GM04504 (cell line): ENCODE data around the gene ZMYND12.

Experiments used
- DNase-seq: peaks from one replicate; pipeline ENCODE4 v3.0.0-alpha.2; 2012; ENCODE audit warnings: low read depth

ZMYND12 gene

GRCh38 chr1:42439940-42440339 lies 15.9 kb downstream of the ZMYND12 start:
- DNase-seq = peak; percentile 28

- DNase-seq = no peak
Observed at GRCh38 chr1:42434340-42434739, 21.5 kb downstream of the ZMYND12 start.

DNA sequence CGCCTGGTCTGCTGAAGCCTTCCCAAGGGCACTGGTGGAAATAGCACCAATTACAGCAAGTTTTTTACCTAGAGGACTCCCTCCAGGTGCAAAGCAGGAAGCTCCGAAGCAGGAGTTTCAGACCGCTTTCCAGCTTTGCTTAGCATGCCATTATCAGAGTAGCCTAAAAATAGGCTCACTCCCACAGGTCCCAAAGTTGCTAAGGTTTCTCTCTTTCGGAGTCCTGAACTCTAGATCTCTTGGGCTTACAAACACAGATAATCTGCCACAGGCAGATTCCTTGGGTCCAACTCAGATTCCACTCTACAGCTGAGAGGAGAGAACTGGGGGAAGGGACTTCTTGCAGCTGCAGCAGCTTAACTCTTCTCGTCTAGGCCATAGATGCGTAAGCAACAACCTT lies 22.5 kb downstream of the ZMYND12 start:
- DNase-seq = no peak

DNA sequence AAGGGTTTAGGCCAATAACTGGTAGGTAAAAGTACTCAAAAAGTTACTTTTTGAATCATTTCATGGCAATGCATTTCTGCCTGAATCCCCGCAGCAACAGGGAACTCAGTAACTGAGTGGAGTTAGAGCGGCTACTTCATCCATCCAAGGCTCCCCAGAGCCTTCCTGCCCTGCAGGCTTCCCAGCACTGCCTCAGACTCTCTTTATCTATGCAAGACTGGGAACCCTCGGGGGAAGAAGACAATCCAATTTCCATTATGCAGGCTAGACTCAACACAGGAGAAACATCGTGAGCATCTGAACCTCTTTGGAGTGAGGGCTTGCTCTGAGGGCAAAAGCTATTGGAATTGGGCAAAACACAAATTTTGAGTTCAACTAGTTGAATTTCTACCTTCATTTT lies 23.1 kb downstream of the ZMYND12 start:
- DNase-seq = no peak

- no peak for DNase-seq
Observed at GRCh38 chr1:42431514-42431913, 24.3 kb downstream of the ZMYND12 start.

DNA sequence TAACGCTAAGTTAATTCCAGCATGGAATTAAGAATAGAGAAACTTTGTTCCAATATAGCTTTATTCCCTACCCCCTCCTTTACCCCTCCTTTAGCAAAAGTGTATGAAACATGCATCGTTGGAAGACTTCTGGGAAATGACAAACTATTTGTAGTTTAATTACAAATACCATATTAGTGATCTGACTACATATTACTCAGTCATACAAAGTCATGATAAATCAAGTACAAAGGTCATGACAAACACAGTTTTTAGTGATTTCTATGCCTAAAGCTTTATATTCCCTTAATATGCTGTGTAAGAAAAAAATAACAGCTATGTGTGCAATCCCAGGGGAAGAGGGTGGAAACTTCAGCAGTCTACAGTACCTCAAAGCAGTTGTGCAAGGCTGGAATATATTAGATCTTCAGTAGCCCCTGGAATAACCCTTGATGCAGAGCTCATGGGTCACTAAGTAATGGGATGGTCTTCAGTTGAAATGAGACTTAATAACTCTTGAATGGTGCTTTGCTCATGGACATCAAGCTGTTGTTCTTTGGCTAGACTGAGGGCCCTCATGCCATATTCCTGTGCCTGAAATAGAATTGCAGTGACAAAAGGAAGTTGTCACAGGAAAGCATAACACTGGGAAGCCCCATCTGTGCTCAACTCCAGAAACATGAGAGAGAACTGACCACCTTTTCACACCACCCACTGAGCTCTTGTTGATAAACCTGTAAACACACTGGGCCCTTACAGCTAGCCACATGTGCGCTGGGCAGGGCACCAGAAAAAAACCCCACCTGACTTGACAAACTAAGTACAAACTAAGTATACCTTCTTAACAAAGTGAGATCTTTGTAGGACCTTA lies 25.3 kb downstream of the ZMYND12 start:
- no peak for DNase-seq

DNA sequence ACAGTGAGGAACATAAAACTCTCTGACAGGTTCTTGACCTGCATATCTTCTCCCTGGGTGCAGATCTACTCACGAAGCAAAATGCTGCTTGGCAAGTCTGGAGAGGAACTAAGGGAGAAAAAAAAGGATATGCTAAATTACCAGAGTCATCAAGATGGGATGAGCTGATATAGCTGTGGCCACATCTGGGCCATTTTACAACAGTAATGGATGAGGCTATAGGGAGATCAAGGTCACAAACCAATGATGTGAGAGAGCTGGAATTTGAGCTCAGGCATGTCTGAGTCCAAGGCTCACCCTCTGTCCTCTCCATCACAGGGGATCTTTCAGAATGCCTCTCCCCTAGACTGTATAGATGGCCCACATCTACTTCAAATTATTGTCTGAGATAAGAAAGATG lies 26.2 kb downstream of the ZMYND12 start:
- peak; percentile 44 for DNase-seq

- no peak for DNase-seq
Observed at GRCh38 chr1:42427240-42427639, 28.6 kb downstream of the ZMYND12 start.

DNA sequence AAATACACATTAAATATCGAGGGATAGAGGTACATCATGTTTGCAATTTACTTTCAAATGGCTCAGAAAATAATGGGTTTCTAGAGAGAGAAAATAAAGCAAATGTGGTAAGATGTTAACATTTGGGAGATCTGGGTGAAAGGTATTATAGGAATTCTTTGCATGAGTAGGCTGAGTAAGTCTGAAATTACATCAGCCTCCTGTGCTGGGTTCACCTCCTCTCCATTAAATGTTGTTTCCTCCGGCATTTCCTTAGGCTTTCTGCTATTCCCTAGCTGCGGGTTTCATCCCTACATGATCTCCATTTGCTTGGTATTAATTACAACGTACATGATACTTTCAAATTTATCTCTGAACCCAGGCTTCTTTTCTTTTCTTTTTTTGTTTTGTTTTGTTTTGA lies 31.6 kb downstream of the ZMYND12 start:
- DNase-seq = no peak

- DNase-seq = no peak
Observed at GRCh38 chr1:42423681-42424080, 32.1 kb downstream of the ZMYND12 start.

GRCh38 chr1:42422737-42423136 lies 33.1 kb downstream of the ZMYND12 start:
- DNase-seq = no peak

DNA sequence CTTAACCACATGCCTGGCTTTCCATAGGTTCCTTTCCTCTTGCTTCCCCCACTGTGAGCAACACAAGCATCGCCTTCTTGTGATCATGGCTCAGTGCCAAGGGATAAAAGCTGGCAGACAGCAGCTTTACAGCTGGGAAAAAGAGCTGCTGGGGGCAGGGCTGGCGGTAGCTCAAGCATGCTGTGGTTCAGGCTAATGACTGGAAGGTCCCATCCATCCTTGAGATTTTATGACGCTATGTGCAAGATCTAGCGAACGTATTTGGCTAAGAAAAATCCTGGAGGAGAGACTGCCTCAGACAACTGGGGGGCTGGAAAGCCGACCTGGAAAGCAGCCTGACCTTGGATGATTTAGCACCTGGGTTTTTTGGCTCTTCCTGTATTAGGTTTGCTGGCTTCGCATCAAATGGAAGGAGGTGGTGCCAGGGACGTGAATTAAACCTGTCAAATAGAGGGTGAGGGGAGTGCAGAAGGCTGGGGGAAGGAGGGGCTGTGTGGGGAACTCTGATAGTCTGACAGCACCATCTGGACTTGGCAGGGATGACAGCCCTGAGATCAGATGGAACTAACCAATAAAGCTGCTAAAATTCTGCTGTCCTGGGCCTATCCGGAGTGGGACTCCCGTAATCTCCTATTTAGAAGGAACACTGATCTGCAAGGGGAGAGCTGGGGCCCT lies 34.8 kb downstream of the ZMYND12 start:
- peak; percentile 85 for DNase-seq

GRCh38 chr1:42420121-42420520 lies 35.7 kb downstream of the ZMYND12 start:
- no peak for DNase-seq

DNA sequence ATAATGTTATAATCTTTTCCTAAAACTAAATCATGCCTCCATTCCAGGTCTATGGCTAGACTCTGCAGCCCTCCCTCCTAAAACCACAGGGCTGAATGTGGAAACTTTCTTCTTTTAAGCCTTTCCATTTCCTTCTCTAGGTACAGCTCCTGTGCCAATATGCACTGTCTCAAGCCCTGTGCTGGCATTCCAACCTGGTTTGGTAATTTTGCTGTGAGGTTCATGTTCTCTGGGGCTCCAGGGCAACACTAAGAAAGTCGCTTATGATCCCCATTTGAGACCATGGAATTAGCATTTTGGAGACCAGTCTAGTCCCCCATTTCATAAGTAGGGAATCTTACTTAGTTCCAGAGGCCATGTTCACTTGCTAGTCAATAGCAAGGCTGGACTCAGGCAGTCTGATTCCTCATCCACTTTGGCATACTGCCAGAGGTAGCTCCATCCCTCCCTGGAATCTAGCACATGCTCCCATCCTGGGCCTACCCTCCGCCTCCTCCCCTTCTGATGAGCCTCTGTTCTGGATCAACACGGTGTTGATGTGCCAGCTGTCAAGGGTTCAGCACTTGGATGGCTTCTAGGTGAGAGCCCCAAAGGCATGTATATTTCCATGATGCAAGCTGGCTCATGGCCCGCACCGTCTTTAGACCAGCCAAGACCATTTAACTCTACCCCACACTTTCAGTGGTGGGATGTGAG lies 36.5 kb downstream of the ZMYND12 start:
- DNase-seq = no peak

DNA sequence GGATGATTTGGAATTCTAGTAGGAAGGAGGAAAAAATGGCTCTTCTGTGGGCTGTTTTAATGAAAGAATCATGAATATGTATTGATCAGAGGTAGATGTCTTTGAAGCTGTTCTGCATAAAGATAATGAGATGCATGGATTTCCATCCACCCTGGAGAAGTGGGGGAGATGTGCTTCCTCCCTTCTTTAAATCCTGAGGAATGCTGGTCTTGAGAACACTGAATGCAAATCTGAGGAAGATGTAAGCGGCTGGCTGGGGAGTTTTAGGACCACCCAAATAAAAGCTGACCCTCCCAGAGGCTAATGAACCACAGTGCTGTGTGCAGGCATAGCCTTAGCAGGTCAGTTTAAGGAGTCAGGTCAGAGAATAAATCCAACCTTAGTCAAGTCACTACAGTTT lies 37.3 kb downstream of the ZMYND12 start:
- no peak for DNase-seq

DNA sequence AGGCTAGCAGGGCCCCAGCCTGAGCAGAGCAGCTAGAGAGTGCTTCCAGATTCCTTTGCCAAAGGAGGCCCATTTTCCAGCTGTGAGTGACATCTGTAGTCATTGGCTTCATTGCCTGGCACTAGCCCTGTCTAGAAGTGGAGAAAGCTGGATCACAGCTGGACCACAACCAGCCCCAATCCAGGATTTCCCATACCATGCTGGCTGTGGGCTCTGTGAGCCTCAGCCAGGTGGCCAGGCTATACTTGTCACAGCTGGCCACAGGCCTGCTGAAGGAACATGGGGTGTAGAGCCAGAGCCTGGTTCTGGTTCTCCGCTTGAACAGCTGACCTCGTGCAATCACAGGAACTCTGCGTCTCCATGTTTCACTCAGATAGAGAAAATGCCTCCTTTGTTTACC lies 38.7 kb downstream of the ZMYND12 start:
- no peak for DNase-seq

DNA sequence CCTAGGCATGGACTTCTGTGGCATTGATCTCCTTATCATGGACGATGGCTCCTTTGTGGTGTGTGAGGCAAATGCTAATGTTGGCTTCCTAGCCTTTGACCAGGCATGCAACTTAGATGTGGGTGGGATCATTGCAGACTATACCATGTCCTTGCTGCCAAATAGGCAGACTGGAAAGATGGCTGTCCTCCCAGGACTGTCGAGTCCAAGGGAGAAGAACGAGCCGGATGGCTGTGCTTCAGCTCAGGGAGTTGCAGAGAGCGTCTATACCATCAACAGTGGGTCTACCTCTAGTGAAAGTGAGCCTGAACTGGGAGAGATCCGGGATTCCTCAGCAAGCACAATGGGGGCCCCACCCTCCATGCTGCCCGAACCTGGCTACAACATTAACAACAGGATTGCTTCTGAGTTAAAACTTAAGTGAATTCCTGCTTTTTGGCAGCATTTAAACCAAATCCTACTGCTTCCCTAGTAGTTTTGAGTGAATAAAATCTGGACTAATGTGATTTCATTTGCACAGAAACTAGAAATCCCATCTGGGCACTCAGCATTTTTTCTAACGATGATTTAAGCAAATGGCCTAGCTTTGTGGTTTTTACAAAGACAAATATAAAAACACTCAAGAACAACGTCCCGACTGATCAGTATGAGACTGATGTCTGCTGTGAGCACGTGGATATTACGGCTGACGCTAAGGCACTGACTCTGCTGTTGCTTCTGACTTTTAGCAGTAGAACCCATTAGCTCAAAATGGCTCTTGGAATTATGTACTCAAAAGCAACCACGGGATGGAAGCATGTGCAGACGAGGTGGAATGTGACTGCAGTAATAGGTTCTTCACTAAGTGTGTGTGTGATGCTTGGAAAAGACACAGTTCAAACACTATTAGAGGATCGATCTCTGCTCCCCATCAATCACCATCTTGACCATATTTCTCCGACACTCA lies 41.0 kb downstream of the ZMYND12 start:
- DNase-seq = no peak

GRCh38 chr1:42403880-42404400 lies 51.9 kb downstream of the ZMYND12 start:
- no peak for DNase-seq

- DNase-seq = no peak
Observed at GRCh38 chr1:42399315-42400100, 56.3 kb downstream of the ZMYND12 start.

DNA sequence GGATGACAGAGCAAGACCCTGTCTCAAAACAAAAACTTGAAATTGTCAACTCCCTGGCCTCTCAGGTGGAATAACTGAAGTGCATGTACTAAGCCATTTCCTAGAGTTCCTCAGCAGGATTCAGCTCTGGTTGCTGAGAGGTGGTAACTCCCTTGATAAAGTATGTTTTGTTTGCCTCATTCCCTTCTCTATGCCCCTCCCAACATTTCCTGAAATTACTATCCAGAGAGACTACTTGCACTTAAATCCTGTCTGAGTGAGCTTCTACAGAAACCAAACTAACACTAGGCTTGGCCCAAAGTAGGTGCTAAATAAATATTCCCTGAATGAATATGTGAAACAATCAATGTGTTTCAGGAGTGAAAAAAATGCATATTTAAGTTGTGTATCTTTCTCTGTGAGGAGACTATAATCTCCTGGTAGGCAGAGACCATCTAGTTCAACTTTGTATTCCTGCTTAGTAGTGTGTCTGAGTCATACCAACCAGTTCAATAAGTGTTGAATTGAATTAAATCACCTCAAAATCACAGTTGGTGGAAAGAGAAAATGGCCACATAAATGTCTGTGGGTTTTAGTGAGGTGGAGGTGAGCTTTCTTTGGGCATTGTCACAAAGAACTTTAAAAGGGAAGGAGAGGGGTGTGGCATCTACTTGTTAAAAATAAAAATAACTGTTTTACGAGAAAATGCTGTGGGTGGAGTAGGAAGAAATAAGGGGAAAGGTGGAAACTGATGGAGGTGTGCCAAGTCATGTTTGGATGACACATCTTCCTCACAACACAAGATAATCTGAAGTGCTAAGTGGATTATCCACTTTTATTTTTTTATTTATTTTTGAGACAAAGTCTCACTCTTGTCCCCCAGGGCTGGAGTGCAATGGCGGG lies 62.6 kb downstream of the ZMYND12 start:
- no peak for DNase-seq
